GM18867 (cell line): ENCODE results near the gene SPATA31D3.
A peak's percentile ranks its signal among the peaks of the same experiment; 100 is the strongest.
"Not testable (repeated sequence)": the region's sequence is repeated elsewhere in the genome, so short reads cannot be mapped to it uniquely, and the experiment has no call there.

ENCODE experiments used
- ATAC-seq: cut with Tn5 transposase; IDR thresholded peaks from one replicate; pipeline ENCODE4 v1.9.1; 2021; ENCODE audit warnings: mild to moderate bottlenecking, moderate library complexity; ENCODE audit not compliant: unreplicated experiment

Gene SPATA31D3

GRCh38 chr9:81976351-81976750, 33.1 kb downstream of the SPATA31D3 start:
- no peak for ATAC-seq

- ATAC-seq = peak; percentile 96
These were observed 35.9 kb downstream of the SPATA31D3 start for GRCh38 chr9:81979196-81979595.

- no peak for ATAC-seq
These were observed 37.3 kb downstream of the SPATA31D3 start for GRCh38 chr9:81980568-81980967.

GRCh38 chr9:81981883-81982282, 38.6 kb downstream of the SPATA31D3 start:
- ATAC-seq = peak; percentile 41

GRCh38 chr9:81984928-81985327, 41.6 kb downstream of the SPATA31D3 start:
- ATAC-seq = no peak

- ATAC-seq = no peak
These were observed 42.8 kb downstream of the SPATA31D3 start for GRCh38 chr9:81986051-81986450.

- ATAC-seq = not testable (repeated sequence)
These were observed 45.2 kb downstream of the SPATA31D3 start, which contains the start of gene SPATA31D1 for GRCh38 chr9:81988472-81988871. SPATA31D1 (plus strand) TSS chr9:81988772; CDS start chr9:81988819, 47 bp downstream.

- no peak for ATAC-seq
These were observed 46.4 kb downstream of the SPATA31D3 start for GRCh38 chr9:81989700-81990099.

- no peak for ATAC-seq
These were observed 50.4 kb downstream of the SPATA31D3 start for GRCh38 chr9:81993656-81994055.
